ENCODE results near the gene ATG9A.

ATG9A gene

DNA sequence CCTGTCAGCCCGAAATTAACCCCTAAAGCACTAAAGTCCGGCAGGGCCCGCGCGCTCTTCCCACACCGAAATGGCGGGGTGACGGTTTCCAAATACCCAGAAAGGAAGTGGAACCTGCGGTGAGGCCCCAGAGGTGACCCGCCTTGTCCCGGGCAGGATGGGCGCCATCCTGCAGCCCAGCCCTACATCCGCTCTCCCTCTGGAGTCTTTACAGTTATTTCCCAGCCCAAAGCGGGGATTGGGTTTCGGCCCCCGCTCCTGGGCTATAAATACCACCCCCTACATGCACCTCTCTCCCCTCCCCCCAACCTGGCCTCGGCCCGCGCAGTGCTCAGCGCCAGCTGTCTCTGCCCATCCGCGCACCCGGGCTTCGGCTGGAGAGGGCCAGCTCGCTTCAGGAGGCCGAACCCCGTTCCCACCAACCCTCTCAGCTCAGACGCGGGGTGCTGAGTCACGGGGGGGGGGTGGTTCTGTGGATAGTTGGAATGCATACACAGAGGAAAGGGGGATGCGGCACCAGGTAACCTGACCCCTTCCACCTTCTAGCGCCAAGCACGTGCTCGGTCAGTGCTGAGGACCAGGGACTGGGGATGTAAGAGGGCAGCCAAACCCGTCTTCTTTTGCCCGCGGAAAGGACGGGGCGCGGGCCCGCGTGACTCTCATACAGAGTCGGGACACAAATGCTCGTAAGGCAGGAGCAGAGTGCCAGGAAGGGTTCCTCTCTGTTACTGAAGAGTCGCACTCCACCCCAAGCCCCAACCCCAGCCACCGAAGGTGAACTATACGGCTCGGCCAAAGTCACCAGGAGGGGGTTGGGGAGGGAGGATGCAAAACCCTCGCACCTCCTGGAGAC lies 23.7 kb upstream of the ATG9A start, which contains the start of gene TUBA4B:
TSS of gene TUBA4B (plus strand) at position 344 of the 853 bp plus-strand sequence. CDS start at position 509, 165 bp downstream.
- DNase-seq, result peak; percentile 42

DNA sequence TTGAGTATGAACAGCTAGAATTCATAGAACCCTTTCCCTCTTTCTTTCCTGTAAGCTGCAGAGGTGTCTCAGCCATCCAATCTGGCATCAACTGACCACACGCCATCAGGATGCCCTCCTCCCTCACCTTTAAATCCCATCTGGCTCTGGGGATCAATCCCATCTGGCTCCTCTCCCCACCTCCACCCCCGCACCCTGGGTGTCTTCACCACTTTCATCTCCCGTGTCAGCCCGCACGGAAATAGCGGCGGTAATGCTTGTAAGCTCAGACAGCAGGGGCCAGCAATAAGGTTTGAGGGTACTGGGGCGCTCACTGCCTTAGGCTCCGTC lies 23.1 kb upstream of the ATG9A start:
- no peak for DNase-seq

DNA sequence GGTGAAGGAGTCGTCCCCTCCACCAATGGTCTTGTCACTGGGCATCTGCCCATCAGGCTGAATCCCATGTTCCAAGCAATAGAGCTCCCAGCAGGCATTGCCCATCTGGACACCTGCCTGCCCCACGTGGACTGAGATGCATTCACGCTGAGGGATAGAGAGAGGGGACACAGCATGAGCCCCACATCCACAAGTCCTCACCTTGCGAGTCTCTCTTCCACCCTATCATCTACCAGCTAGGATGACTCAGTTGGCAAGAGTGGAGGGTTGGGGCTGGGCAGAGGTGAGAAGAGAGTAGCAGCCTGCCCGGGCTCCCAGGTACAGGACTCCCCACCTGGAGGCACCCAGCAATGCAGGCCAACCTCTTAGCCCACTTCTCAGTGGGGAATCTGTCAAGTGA lies 22.6 kb upstream of the ATG9A start:
- no peak for DNase-seq

DNA sequence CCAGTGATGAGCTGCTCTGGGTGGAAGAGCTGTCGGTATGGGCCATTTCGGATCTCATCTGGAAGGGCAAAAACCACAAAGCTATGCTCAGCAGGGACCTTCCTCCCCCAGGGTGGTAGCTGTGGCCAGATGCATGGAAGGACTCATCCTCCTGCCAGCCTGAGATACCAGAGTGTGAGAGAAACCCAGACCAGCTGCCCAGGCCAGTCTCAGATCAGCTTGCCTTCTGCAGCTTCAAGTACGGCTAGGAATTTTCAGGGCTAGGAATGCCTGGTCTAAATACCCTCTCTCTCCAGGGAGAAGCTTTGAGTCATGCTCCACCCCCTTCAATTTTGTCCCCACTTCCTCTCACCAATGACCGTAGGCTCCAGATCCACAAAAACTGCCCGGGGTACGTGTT lies 22.2 kb upstream of the ATG9A start:
- DNase-seq, result no peak

DNA sequence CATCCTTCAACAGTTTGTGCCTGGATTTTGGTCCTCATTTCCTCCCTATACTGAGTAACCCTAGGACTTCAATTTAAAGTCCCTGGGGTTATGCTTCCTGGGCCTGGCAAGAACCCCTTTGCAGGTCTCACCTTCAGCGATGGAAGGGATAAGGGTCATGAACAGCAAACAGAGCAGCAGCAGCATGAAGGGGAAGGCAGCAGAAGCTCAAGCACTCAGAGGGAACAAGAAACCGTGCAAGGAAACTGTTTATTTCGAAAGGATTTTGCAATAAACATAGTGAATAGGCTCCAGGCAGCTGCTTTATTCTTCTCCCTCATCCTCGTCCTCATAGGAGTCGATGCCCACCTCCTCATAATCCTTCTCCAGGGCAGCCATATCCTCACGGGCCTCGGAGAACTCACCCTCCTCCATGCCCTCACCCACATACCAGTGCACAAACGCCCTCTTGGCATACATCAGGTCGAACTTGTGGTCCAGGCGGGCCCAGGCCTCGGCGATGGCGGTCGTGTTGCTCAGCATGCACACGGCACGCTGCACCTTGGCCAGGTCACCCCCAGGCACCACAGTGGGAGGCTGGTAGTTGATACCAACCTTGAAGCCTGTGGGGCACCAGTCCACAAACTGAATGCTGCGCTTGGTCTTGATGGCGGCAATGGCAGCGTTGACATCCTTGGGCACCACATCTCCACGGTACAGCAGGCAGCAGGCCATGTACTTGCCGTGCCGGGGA lies 20.8 kb upstream of the ATG9A start:
- DNase-seq, result no peak

DNA sequence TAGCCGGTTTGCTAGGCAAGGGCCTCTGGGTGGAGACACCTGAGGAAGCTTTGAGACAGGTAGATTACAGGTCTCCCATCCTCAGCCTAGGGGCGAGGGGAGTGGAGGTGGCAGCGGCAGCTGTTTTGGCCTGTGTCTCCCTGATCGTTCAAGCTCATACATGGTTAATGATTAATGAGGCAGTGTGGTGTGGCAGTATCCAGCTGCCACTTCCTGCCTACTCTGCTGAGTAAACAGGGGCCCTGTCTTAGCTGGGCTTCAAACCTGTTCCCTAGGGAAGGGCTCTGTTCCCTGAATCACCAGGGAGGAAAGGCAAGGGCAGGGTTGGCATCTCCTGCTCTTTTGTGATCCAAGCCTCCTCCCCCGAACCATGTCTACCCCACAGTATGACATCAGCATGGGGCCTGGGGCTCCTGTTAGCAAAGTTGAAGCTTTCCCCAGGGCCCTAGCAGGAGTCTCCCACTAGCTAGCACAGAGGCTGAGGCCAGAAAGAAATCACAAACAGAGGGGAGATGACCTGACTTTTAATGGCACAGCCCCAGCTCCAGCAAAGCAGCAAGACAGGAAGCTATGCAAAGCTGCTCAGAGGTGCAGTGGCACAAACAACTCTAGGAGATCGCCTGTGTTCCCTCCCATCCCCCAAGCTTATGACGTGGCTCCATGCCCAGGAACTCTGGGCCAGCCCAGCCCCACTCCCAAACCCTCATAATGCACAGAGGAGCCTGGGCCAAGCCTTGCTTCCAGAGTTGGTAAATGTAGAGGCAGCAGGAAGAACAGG lies 20.0 kb upstream of the ATG9A start:
- DNase-seq, result peak; percentile 35

DNA sequence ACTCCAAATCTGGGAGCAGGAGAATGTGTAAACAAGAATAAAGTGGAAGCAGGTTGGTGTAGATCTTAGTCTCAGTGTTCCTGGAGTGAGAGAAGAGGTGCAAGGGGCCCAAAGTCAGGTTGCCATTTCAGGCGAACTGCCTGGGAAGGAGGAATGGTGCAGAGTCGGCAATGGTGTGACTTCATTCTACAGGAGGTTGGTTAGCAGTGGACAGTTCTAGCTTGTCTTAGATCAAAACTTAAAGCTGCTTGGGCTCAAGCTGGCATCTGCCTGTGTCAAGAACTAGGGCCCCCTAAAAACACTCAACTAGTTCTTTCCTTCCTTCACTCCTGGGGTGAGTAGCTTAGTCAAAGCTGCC lies 19.4 kb upstream of the ATG9A start:
- no peak for DNase-seq

DNA sequence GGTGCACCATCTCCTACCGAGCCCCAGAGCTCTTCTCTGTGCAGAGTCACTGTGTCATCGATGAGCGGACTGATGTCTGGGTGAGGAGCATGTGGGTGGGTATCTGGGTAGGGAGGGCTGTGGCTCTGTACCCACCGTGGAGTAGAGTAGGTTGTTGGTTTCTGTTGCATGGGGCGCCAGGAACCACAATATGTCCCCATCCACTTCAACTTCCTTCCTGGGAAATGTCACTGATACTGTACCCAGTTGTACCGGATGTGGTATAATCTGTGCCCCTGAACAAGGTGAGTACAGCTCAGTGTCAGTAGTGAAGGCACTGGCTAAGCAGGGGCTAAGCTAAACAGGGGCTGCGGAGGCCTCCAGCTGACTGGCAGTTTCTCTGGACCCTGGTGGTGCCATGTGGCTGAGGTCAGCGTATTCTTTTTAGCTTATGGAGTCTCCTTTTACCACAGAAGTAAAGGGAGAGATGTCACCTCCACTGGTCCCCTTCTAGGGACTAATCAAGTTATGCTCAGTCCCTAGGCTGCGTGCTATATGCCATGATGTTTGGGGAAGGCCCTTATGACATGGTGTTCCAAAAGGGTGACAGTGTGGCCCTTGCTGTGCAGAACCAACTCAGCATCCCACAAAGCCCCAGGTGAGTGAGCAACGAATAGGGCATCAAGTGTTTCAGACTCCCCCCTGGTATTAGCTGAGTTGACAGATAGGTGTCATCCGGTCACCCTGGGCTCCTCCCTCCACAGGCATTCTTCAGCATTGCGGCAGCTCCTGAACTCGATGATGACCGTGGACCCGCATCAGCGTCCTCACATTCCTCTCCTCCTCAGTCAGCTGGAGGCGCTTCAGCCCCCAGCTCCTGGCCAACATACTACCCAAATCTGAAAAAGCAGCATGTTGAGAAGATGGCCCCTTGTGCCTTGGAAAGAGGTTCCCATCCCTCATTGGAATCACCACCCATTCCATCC lies 18.5 kb upstream of the ATG9A start:
- peak; percentile 49 for DNase-seq

DNA sequence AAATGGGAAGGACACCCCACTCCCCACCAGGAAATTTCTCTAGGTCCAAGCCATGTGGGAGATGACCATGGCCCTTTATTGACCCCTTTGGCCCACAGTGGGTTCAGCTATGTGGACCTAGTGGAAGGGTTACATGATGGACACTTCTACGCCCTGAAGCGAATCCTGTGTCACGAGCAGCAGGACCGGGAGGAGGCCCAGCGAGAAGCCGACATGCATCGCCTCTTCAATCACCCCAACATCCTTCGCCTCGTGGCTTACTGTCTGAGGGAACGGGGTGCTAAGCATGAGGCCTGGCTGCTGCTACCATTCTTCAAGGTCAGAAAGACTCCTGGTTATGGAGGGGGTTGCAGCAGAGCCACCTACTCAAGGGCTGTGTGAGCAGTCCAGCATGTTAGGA lies 17.1 kb upstream of the ATG9A start:
- no peak for DNase-seq

DNA sequence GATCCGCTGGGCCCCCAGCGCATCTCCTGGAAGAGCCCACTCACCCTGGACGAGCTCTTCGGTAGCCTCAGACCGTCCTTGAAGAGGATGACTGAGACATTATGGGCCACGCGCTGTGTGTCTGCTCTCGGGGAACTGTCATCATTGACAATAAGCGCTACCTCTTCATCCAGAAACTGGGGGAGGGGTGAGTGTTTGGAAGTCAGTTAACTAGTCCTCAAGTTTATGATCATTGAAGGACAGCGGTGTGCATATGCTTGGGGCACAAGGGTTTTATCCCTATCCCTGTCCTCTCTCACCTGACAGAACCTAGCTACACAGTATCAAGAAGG lies 16.4 kb upstream of the ATG9A start:
- no peak for DNase-seq

DNA sequence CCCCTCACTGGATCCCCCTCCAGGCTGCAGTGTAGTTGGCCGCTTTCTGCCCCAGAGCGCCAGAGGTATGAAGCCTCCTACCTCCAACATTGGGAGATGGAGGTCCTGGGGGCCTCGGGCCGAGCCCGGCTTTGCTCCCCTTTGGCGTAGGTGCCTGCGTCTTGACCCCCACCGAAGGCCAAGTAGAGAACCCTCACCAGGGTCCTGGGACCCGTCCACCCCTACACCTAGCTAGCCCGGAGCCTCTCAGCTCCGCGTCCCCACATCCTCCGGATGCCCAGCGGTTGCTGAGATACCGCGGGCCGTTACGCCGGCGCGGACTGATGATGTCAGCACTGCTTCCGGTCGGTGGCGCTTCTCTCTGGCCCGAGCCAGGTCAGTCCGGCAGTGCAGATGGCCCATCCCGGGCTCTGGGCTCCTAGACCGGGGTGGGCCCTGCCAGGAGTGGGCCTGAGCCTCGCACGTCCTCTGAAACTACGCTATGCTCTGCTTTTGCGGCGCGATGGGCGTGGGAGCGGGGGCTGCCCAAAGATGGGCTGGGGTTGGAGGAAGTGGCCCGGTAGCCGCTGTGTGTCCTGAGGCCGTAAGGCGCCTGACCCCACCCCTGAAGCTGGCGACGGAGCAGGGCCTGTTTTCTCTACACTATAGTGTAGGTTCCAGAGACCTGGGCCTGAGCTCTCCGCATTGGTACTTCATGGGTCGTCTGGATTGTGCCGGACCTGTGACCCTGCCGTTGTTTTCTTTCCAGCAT lies 15.9 kb upstream of the ATG9A start, which contains the start of the genes GLB1L and STK16:
TSS of gene GLB1L (minus strand) at position 297 of the 751 bp plus-strand sequence. CDS start 1,871 bp downstream, outside the sequence.
TSS of gene STK16 (plus strand) at position 332 of the 751 bp plus-strand sequence. CDS start 521 bp downstream, outside the sequence.
- peak; percentile 82 for DNase-seq

DNA sequence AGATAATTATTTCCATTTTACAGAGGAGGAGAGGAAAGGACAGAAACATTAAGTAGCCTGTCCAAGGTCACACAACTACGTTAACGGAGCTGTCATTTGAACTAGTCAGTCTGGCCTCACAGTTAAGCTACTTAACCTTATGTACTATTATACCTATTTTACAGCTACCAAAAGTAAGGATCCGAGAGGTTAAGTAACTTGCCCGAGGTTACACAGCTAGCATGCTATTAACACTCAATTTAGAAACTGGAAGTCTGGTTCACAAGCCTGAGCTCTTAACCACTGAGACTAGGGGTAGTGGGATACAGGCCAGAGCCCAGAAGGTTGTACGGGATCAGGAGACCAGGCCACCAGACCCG lies 15.3 kb upstream of the ATG9A start:
- no peak for DNase-seq

DNA sequence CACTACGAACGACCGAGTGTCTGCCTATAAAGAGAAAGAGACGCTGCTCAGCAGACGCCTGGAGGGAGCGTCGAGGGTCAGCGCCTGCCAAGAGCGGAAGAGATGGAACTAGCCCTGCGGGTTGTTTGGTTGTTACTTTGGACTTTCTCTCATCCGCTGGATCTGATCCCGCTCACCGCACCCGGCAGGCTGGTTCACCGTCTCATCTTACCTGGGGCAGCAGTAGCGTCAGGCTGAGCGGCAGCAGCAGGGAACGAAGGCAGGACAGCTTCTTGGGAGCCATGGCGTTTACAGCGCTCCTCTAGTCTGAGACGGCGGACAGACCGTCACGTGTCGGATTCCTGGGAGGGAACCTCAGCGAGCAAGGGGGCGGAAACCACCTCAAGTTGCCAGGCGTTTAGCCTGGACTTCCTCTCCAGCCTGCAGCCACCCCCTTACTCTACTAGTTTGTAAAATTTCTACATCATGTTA lies 13.9 kb upstream of the ATG9A start:
- no peak for DNase-seq

DNA sequence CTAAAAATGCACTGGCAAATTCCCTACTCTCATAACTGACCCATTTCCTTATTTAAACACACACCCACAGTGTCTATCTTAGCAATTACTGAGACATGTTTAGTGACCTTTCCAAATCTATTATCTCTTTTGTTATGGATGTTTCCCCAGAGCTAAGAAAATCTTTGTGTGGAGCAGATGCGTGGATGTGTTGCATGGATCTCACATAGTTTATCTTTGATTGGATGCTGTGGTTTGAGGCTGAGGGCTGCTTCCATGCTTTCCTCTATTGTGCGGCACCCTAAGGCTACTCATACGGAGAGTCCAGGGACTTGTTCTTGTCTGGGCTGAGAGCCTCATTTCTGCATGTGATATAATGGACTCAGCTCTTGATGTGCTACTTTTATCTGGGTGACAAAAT lies 4.9 kb upstream of the ATG9A start:
- no peak for DNase-seq

DNA sequence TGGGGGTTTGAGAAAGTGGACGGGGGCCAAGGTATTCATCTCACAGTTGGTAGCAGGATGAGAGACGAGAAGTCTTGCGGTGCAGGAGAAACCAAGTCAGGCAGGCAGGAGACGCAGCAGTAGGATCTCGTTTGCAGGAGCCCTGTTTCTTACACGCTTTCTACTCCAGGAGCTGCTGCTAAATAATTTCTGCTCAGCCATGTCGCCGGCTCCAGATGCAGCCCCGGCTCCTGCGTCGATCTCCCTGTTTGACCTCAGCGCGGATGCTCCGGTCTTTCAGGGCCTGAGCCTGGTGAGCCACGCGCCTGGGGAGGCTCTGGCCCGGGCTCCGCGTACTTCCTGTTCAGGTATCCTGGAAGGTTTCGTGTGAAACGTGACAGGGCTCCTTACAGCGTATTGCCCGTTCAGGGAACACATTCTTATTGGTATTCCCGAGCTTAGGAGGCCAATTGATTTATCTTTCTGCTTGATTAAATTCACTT lies 664 bp upstream of the ATG9A start:
- peak; percentile 30 for DNase-seq

DNA sequence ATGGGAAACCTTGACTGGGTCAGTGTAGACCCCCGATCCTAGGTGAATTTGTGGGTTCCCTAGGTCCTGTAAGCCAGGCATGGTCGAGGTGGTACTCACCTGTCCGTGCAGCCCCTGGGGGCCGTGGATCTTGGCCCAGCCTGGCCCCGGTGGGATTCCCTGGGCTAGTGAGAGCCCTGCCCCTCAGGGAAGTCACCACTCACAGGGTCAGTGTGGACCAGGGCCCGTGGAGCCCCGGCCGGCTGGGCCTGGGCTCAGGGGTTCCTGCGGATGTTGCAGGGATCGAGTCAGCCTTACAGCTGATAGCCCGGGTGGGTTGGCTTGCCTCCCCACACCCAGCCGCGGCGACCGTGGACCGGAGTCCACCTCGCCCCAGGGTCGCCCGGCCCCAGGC lies 528 bp downstream of the ATG9A start:
- DNase-seq, result no peak

DNA sequence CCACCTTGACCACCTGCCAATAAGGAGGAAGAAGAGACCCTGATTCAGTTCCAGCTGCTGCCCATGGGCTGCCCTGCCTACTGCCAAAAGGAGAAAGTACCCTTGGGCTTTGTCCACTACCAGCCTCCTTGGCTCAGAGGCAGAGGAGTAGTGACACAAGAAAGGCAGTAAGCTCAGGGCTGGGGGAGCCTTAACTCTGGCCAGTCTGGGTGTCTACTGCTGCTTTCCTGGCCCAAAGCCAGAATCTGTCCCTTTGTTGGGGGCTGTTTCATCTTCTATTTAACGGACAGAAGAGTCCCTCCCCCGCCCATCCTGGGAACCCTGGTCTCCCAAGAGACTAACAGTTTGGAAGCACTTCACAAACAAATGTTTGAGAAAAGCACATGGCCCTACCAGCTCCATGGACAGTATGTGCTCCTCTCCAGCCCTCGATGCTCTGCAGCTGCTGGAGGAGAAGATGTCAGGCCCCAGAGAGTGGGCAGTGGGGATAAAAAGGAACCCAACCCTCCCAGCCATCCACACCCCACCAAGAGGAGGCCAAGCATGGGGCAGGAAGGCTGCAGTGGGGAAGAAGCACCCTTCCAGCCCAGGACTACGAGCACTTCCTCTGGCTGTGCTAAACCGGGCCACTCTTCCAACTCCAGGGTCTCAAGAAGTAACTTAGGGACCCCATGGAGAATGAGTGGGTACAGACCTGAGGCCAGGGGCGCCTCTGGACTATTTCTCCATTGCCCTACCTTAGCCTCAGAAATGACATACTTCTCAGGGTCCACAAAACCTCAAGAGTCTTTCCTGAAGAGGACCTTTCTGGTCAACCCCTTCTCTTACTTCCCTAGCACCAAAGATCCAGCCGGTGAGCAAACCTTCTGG lies 1.2 kb downstream of the ATG9A start:
- DNase-seq, result no peak

DNA sequence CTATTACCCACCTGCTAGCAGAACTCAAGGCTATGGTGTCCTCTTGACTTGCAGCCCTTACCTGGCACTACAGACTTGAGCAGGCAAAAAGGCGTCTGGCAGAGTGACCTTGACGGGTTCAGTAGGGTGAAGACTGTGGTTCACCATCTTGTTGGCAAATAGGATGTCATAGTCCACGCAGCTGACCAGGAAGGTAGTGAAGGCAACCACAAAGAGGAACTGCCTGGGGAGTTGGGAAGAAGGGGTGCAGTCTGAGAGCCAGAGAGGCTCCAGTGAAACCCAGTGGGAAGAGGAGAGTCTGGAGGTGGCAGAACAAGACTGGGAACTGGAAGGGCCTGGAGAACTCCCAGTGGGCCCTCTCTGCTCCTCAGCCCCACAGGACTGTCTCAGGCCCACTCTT lies 4.1 kb downstream of the ATG9A start:
- no peak for DNase-seq

DNA sequence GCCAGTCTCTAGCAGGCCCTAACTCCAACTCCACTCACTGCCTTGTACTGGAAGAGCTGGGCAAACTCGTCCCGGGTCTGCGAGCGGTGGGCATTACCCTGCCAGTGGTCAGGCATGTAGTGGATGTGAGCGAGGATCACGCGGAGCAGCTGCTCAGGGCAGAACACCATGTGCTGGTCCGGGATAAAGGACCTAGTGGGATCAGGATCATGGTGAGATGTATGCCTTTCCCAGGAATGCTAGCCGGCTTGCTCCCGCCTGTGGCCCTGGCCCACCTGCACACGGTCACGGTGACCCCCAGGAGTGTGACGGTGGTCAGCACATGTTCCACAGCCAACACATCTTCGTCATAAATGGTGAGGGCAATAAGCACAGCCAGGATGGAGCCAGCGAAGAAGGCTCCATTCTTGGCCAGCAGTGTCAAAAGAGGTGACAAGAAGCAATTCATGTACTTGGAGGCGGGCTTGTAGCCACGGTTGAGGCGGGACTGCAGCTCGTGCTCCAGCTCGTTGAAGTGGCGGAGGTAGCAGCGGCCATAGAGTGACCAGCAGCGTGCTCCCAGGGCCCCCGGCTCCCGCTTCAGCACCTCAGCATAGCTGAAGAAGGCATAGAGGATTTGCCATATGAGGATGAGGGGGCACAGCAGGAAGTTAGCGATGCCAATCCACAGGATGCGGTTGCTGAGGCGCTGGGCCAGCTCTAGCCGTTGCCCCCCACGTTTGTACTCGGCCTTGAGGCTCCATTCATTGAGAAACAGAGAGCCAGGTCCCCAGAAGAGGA lies 5.4 kb downstream of the ATG9A start:
- DNase-seq, result no peak

All from activated effector memory CD4-positive, alpha-beta T cell treated with Interleukin-2 at 50 U/mL for 16 hours (primary cell).